NCI-H226 (cell line): ENCODE results near the gene INTS11.
A peak's percentile ranks its signal among the peaks of the same experiment; 100 is the strongest.
"Not testable (repeated sequence)": the region's sequence is repeated elsewhere in the genome, so short reads cannot be mapped to it uniquely, and the experiment has no call there.

ENCODE experiments used
- DNase-seq: peaks from one replicate; pipeline ENCODE4 v3.0.0-alpha.2; 2015

The INTS11 gene

GRCh38 chr1:1324524-1325287, at the start of gene INTS11, which contains the start of gene CPTP:
Gene INTS11, minus strand, starts transcription at chr1:1324660. Its CDS starts 52 bp downstream, at chr1:1324608.
Gene CPTP, plus strand, starts transcription at chr1:1324802. Its CDS starts 2,109 bp downstream, at chr1:1326911.
- peak; percentile 83 for DNase-seq

DNA sequence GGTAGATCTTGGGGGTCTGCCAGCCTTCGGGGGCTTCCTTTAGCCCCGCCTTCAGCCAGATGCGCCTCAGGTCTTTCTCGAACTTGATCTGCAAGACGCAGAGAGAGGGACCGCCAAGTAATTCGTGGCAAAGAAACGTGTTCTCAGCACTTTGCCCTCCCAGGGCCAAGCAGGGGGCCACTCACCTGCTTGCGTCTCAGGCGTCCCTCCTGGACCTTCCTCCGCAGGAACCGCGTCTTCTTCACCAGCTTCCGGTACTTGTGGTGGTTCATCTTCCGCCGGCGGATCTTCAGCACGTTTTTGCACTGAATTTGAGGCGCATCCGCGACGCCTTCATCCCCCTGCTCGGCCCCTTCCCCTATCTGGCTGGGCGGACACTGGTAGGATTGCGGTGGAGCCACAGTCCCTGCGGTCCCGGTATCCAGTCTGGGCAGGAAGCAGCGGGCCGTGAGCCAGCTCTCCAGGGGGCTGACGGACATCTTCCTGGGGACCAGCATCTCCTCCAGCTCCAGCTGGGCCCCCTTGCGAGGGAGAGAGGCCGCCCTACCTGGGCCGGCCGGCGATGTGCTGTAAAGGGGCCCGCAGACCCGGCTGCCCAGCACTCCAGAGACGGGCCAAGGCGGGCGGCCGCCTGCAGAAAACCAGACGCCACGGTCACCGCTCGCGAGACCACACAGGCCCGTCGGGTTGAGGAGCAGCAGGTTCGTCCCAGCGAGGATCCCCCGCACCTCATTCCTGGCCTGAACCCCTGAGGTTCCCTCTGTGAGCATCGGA, 49.5 kb upstream of the INTS11 start:
- DNase-seq = no peak

- DNase-seq = no peak
These were observed 48.8 kb upstream of the INTS11 start for GRCh38 chr1:1373051-1373814.

- DNase-seq = peak; percentile 20
These were observed 47.6 kb upstream of the INTS11 start for GRCh38 chr1:1371746-1372711.

- no peak for DNase-seq
These were observed 46.9 kb upstream of the INTS11 start for GRCh38 chr1:1371364-1371745.

DNA sequence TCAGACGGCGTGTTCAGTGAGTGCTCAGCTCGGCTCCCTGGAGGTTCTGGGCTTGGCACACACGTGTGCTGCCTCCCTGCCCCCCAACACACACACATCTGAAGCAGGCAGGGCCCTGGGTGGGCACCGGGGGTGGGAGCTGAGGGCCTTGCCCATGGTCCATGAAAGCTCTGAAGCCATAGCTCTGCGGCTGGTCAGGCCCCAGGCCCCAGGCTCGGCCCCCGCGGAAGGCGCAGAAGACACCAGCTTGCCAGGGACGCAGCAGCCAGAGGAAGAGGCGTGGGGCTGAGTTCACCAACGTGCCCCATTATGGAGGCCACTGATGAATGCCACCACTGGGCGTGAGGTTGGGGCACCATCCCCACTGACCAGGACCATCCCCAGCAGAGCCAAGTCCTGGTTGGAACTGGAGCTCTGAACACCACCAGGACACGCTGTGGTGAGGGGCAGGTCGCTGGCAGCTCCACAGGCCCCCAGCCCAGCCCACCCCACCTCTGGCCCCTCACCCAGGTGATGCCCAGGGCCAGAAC, 46.4 kb upstream of the INTS11 start:
- DNase-seq = no peak

DNA sequence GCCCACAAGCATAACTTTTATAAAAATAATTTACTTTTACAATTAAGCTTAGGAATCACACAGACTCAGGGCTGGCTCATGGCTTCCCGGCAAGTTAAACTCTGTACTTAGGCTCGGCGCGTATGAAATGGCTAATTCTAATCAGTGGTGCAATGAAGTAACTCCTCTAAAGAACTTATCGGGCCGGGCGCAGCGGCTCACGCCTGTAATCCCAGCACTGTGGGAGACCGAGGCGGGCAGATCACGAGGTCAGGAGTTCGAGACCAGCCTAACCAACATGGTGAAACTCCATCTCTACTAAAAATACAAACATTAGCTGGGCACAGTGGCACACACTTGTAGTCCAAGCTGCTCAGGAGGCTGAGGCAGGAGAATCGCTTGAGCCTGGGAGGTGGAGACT, 45.6 kb upstream of the INTS11 start:
- not testable (repeated sequence) for DNase-seq

DNA sequence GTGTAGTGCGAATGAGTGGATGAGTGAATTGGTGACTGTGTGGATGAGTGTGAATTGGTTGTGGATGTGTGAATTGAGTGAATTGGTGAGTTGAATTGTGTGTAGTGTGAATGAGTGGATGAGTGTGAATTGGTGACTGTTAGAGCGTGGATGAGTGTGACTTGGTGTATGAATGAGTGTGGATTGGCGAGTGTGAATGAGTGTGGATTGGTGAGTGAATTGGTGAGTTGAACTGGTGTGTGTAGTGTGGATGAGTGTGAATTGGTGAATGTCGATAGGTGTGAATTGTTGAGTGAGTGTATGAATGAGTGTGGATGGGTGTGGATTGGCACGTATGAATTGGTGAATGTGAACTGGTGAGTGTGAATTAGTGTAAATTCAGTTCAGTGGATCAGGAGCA, 42.9 kb upstream of the INTS11 start:
- no peak for DNase-seq

- DNase-seq = no peak
These were observed 42.2 kb upstream of the INTS11 start for GRCh38 chr1:1366699-1367066.

DNA sequence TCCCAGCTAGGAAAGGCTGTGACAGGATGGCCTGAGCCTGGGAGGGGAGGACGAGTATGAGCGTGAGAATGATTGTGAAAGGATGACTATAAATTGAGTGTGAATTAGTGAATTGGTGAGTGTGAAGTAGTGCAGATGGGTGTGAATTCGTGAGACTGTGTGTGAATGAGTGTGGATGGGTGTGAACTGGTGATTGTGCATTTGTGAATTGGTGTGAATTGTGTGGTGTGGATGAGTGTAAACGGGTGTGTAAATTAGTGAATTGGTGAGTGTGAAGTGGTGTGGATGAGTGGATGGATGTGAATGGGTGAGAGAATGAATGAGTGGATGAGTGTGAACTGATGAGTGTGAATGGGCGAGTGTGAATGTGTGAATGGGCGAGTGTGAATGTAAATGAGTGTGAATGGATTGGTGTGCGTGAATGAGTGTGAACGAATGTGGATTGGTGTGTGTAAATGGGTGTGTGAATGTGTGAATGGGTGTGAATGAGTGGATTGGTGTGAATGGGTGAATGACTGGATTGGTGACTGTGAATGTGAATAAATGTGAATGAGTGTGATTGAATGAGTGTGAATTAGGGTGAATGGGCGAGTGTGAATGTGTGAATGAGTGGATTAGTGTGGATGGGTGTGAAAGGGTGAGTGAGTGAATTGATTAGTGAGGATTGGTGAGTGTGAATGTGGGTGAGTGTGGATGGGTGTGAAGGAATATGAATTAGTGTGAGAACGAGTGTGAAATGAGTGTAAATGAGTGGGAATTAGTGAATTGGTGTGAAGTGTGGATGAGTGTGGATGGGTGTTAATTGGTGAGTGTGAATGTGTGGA, 41.6 kb upstream of the INTS11 start:
- no peak for DNase-seq

GRCh38 chr1:1364266-1364665, 39.8 kb upstream of the INTS11 start:
- no peak for DNase-seq

- DNase-seq = no peak
These were observed 37.5 kb upstream of the INTS11 start for GRCh38 chr1:1361982-1362423.

DNA sequence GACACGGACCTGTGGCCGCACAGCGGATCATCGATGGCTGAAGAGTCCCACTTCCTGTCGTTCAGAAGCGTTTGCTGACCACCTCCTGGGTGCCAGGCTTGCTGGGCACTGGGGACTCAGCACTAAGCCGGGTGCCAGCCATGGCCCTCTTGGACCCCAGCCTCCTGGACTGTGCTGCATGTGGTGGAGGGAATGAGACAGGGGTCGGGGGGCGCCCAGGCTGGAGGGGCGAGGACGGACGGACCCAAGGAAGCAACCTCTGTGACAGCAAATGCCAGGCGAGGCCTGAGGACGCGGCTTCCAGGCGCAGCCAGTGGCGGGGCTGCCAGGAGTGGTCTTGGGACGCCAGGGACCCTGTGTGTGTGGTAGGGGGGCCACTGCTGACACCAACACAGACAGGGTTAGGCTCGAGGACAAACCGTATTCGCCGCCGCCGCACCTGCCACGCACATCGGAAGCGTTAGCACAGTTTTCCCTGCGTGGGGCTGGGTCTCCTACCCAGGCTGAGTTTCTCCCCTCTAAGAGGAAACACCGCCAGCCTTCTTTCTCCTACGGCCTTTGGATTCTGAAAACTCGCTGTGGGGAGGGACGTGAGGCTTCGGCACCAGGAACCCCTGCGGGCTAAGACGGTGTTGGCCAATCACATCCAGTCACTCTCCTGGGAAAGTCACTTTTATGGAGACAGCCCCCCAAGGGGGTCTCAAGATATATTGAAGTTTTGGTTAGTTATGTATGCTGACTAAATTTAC, 36.9 kb upstream of the INTS11 start:
- no peak for DNase-seq

GRCh38 chr1:1360506-1361169, 36.2 kb upstream of the INTS11 start:
- DNase-seq = peak; percentile 88

DNA sequence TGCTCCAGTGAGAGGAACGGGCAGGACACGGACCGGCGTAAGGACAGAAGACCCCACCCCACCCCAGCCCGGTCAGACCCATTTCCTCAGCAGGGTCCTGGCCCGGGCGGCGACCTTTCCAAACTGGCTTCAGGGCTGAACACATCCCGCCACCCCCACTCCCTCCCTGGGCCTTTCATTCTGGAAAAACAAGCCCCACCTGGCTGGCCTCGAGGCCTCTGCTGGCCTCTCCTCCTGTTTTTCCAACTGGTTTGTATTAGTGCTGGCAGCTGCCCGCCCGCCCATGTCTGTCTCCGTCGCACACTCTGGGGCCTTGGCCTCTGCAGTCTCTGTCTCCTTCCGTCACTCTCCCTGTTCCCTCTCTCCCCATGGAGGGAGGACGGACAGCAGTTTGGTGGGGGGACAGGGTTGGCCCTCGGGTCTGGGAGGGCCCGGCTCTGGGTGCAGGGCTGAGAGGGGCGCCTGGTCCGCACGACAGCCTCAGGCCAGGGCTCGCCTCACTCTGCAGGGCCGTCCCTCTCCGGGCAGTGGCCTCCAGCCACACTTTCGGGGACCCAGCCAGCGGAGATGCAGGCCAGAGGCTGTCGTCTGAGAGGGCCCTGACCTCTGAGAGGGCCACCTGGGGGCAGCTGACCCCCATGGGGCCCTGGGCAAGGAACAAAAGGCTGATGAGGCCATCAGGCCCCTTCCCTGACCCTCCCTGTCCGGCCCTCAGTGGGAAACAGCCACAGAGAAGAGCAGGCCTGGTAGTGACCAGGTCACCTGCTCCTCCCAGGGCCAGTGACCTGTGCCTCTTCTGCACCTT, 35.4 kb upstream of the INTS11 start:
- DNase-seq = no peak

GRCh38 chr1:1359308-1359663, 34.8 kb upstream of the INTS11 start:
- DNase-seq = no peak

- no peak for DNase-seq
These were observed 34.2 kb upstream of the INTS11 start, which contains the start of gene MXRA8 for GRCh38 chr1:1358433-1359271. Gene MXRA8, minus strand, starts transcription at chr1:1358555. Its CDS starts 51 bp downstream, at chr1:1358504.
